Astrocyte (in vitro differentiated cells and primary cell): ENCODE measurements around the gene TSEN54.

ENCODE experiments used
- CTCF ChIP-seq: IDR thresholded peaks from 2 replicates; pipeline ENCODE4 v1.5.1; 2011; ENCODE audit warnings: low read depth, mild to moderate bottlenecking, inconsistent platforms, low read length, moderate library complexity; ENCODE audit not compliant: insufficient read depth
- EZH2 ChIP-seq: IDR thresholded peaks from 2 replicates; pipeline ENCODE4 v1.6.1; 2012; ENCODE audit warnings: mild to moderate bottlenecking, low read length, inconsistent platforms; ENCODE audit not compliant: insufficient read depth

GRCh38 chr17:75488693-75489510 is 27.4 kb upstream of the TSEN54 start:
- TF ChIP-seq CTCF: no peak
- no peak for TF ChIP-seq EZH2
